C4-2B (cell line): ENCODE results near the gene NTRK2.

Experiments used
- H3K27ac ChIP-seq: fragments of 450-650 bp; 2 replicates; pipeline ENCODE4 v1.5.1; 2017
- ZFX ChIP-seq: fragments of 450-650 bp; IDR thresholded peaks from 2 replicates; pipeline ENCODE4 v1.6.1; 2017
- TF ChIP-seq, protein P1 (sequence below): fragments of 450-650 bp; conservative IDR thresholded peaks from 2 replicates; pipeline ENCODE4 v1.5.1; 2017; ENCODE audit warnings: mild to moderate bottlenecking

Gene NTRK2

DNA sequence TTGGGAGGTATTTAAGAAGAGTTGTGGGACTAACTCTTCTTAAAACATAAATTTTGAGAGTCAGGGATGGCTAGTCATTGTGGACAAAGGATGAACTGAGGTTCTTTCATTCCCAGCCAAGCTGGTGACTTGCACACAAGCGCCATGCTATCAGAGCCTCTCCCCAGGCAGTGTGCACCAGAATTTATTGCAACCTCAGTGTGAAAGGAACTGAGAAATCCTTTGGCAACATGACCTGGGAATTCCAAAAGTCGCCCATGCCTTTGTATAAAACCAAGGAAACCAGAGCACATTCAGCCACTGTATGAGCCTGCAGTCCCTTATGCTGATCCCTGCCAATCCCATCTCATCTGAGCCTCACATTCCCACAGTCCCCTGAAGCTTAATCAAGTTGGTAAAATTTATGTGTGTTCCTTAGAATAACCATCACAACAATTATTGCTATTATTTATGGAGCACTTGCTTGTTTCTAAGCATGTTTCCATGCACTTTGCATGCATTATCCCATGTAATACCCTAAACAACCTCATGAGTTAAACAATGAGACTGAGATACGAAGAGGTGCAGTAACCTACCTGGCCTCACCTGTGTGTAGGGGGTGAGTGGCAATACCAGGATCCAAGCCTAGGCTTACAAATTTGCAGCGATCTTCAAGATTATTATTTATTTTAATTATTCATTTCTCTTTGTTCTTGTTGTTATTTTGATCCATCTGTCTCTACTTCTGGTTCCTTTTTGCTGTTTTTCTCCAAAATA is 116.4 kb downstream of the NTRK2 start:
- TF ChIP-seq, protein P1, sequence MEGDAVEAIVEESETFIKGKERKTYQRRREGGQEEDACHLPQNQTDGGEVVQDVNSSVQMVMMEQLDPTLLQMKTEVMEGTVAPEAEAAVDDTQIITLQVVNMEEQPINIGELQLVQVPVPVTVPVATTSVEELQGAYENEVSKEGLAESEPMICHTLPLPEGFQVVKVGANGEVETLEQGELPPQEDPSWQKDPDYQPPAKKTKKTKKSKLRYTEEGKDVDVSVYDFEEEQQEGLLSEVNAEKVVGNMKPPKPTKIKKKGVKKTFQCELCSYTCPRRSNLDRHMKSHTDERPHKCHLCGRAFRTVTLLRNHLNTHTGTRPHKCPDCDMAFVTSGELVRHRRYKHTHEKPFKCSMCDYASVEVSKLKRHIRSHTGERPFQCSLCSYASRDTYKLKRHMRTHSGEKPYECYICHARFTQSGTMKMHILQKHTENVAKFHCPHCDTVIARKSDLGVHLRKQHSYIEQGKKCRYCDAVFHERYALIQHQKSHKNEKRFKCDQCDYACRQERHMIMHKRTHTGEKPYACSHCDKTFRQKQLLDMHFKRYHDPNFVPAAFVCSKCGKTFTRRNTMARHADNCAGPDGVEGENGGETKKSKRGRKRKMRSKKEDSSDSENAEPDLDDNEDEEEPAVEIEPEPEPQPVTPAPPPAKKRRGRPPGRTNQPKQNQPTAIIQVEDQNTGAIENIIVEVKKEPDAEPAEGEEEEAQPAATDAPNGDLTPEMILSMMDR, result no peak; the same call in 1 of the 2 replicates
- TF ChIP-seq ZFX, result no peak
- no peak overlapping the region for H3K27ac ChIP-seq

DNA sequence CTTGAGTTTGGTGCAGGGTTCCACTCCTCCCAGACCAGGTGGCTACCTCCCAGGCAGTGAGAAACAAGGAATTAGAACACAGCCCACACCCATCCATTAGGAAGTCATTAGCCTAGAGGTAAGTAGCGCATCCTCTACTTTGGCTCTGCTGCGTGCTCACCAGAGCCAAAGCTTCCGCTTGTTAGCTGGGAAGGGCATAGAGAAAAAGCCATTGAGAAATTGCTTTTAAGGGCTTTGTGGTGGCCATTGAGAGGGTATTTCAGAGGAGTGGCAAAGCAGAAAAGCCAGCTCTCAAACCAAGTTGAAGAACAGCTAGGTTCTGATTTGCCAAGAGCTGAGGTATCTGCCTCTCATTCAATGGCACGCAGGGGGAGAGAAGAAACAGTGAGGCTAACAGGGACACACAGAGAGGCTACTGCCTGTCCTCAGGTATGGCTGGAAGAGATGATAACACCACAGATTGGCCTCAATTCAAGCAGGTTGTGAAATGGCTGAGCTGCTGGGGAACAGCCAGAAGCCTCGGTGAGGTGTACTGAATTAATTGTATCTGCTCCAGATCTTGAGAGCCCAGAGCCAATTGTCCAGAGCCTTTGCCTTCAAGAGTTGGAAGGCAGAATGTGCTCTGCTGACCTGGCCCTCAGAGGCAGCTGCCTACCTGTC is 119.4 kb downstream of the NTRK2 start:
- peak overlapping the region; percentile 52 for H3K27ac ChIP-seq
- no peak for TF ChIP-seq ZFX
- TF ChIP-seq, protein P1, result no peak

DNA sequence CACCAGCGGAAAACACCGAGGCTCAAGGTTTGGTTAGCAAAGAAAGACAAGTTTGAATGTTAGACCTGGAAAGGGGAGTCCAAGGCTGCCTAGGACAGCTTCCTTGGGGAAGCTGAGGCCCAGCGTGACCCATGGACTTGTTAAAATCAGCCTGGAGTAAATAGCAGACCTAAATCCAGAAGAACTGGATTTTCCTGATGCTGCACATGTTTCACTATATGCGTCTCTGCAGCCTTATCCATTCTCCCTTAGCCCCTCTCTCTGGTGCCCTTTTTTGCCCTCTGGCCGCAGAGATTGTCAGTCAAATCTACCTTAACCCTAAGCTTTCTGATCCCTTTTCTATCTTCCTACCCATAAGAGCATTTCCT is 119.9 kb downstream of the NTRK2 start:
- H3K27ac ChIP-seq, result peak overlapping the region; percentile 52
- TF ChIP-seq ZFX, result no peak
- TF ChIP-seq, protein P1, result no peak

DNA sequence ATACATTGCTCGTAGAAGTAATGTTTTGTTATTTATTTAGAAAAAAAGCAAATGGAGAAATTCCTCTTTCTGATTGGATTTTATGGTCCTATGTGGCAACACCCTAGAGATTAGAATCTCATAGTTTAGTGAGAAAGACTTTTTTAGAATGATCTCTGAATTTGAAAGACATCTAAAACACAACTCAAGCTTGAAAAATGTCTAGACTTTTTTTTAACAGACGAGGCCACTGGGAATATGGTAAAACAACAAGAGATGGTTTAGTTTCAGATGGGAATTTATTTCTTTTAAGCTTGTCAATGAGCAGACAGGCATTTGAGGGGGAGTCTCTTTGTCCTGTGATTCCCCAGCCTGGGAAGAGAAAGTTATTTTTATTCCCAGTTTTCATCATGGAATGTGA is 122.1 kb downstream of the NTRK2 start:
- no peak overlapping the region for H3K27ac ChIP-seq
- TF ChIP-seq, protein P1, result no peak
- TF ChIP-seq ZFX, result no peak

- TF ChIP-seq, protein P1, result no peak
- no peak for TF ChIP-seq ZFX
- H3K27ac ChIP-seq, result no peak overlapping the region
These were observed 123.7 kb downstream of the NTRK2 start for GRCh38 chr9:84793251-84793650.

DNA sequence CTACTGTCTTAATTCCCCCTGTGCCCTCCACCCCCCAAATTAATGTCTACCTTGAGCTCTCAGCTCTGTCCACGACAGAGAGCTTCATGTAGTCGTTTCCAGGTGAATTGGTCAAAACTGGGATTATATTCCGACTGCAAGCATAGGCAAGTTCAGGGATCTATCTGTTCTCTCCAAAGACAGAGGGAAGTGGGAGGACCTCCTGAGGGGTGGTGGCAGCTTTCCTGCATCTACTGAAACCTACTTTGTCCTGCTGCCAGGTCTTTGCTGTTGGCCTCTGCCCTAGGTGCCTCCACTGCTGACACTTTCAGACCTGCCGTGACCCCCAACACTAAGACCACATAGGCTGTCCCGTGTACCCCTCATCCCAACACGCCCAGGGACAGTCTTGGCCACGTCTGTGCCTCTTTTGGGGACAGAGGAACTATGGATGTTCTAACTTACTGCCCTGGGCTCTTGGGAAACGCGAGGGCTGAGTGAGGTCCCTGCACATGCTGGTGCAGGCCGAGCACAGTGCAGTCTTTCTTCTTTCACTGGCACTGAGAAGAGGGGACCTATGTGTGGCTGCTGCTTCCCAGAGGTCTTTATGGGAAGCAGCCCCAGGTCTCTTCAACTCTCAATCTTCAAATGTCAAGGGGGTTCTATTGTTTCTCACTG is 125.6 kb downstream of the NTRK2 start:
- TF ChIP-seq, protein P1, result no peak
- TF ChIP-seq ZFX, result no peak
- no peak overlapping the region for H3K27ac ChIP-seq

GRCh38 chr9:84796404-84796803 is 126.9 kb downstream of the NTRK2 start:
- TF ChIP-seq ZFX, result no peak
- TF ChIP-seq, protein P1, result no peak
- no peak overlapping the region for H3K27ac ChIP-seq
